Jurkat, Clone E6-1 (cell line): ENCODE data around the gene SATL1.
"Not testable (repeated sequence)": the region's sequence is repeated elsewhere in the genome, so short reads cannot be mapped to it uniquely, and the experiment has no call there.

Source experiments
- DNase-seq: peaks from one replicate; pipeline ENCODE4 v3.0.0-alpha.2; 2011; ENCODE audit warnings: low read depth, low spot score
- H3K4me3 ChIP-seq: 2 replicates; pipeline ENCODE4 v1.5.1; 2011; ENCODE audit warnings: mild to moderate bottlenecking, low read length, control low read depth, moderate library complexity

The SATL1 gene

GRCh38 chrX:85112293-85112692 lies 131.3 kb downstream of the SATL1 start:
- no peak overlapping the region for H3K4me3 ChIP-seq
- no peak for DNase-seq

GRCh38 chrX:85111347-85111746 lies 132.2 kb downstream of the SATL1 start:
- no peak for DNase-seq
- H3K4me3 ChIP-seq = no peak overlapping the region

GRCh38 chrX:85109235-85109634 lies 134.3 kb downstream of the SATL1 start:
- no peak overlapping the region for H3K4me3 ChIP-seq
- no peak for DNase-seq

- no peak overlapping the region for H3K4me3 ChIP-seq
- DNase-seq = no peak
Observed at GRCh38 chrX:85108165-85108564, 135.4 kb downstream of the SATL1 start.

- DNase-seq = no peak
- no peak overlapping the region for H3K4me3 ChIP-seq
Observed at GRCh38 chrX:85107407-85107806, 136.2 kb downstream of the SATL1 start.

- no peak overlapping the region for H3K4me3 ChIP-seq
- DNase-seq = no peak
Observed at GRCh38 chrX:85089321-85089840, 154.2 kb downstream of the SATL1 start.

GRCh38 chrX:85084770-85085393 lies 158.7 kb downstream of the SATL1 start:
- peak; percentile 22 for DNase-seq
- no peak overlapping the region for H3K4me3 ChIP-seq

GRCh38 chrX:85077247-85077646 lies 166.3 kb downstream of the SATL1 start:
- not testable (repeated sequence) for DNase-seq, H3K4me3 ChIP-seq

- no peak overlapping the region for H3K4me3 ChIP-seq
- no peak for DNase-seq
Observed at GRCh38 chrX:85065512-85066198, 177.9 kb downstream of the SATL1 start.

- DNase-seq = no peak
- no peak overlapping the region for H3K4me3 ChIP-seq
Observed at GRCh38 chrX:85052636-85053343, 190.8 kb downstream of the SATL1 start.

GRCh38 chrX:85052205-85052604 lies 191.4 kb downstream of the SATL1 start:
- no peak for DNase-seq
- no peak overlapping the region for H3K4me3 ChIP-seq

- no peak for DNase-seq
- H3K4me3 ChIP-seq = no peak overlapping the region
Observed at GRCh38 chrX:85051627-85052026, 192.0 kb downstream of the SATL1 start.
